Measurements from ENCODE around the gene PIP5K1C. TPM values are rescaled to one million over a fixed set of nuclear protein-coding genes. Genes with fewer than 3 reads are reported as not detected.

Gene PIP5K1C
- total RNA-seq, 2 experiments from 2014 or later, result 14.6 to 15.3 TPM

GRCh38 chr19:3626473-3627350 lies 73.6 kb downstream of the PIP5K1C start, which contains the start of gene CACTIN:
Gene CACTIN (minus strand): TSS chr19:3626790. CDS start chr19:3626762, 28 bp downstream.
- Mint-ChIP-seq H3K4me3 (peak within 1 kb of the TSS; percentile 91), H3K9me3 (ENCODE audit: low read depth) (no peaks in the 10 kb centered on the region), H3K4me1 (peaks cover 22% of the 10 kb centered on the region), H3K27ac (peak within 1 kb of the TSS; percentile 82), H3K36me3 (ENCODE audit: low read depth) (peaks cover 4% of the 10 kb centered on the region), H3K27me3 (no peaks in the 10 kb centered on the region)
- POLR2A ChIA-PET, result interaction anchor here (0.6 kb wide), 2 partner anchors 64 to 110 kb away, joined by 5 read pairs; no protein-coding TSS in a partner anchor
- ATAC-seq (peak; percentile 98), DNase-seq (peak; percentile 99)
- CTCF ChIA-PET, result interaction anchor here (0.6 to 1.0 kb wide), 4 partner anchors 40 to 394 kb away, joined by 3 read pairs; no protein-coding TSS in a partner anchor
- intact Hi-C loops (cut with DNase I, micrococcal nuclease), result loop anchor here (1.0 to 5.0 kb wide), 20 partner anchors 54 to 1096 kb away; partner anchors contain the start of genes HMG20B (in 2 of the 2), MFSD12 (in 2 of the 2), ANKRD24 (in 1 of the 2) and DPP9 (in 1 of the 2)

- ChIA-PET CTCF (interaction anchor here (1.6 kb wide), 1 partner anchor 18 kb away, joined by 4 read pairs; no protein-coding TSS in a partner anchor), POLR2A (no interaction called here)
- H3K4me3 Mint-ChIP-seq, result peak overlapping the region; percentile 91
- H3K27ac Mint-ChIP-seq, result peak overlapping the region; percentile 82
- peaks cover 22% of the 10 kb centered on the region for H3K4me1 Mint-ChIP-seq
- no peaks in the 10 kb centered on the region for H3K9me3 Mint-ChIP-seq (ENCODE audit: low read depth)
- DNase-seq, result no peak
- peaks cover 4% of the 10 kb centered on the region for H3K36me3 Mint-ChIP-seq (ENCODE audit: low read depth)
- H3K27me3 Mint-ChIP-seq, result no peaks in the 10 kb centered on the region
- intact Hi-C loops (cut with DNase I, micrococcal nuclease), result loop anchor here in 1 of 2 experiments (1.0 to 5.0 kb wide), 7 partner anchors 81 to 1096 kb away; partner anchors contain the start of genes DPP9, EEF2, HDGFL2 and ZBTB7A
- peak; percentile 6 for ATAC-seq
Observed at GRCh38 chr19:3625996-3626472, 74.2 kb downstream of the PIP5K1C start.

- Mint-ChIP-seq H3K4me3 (no peak overlapping the region), H3K4me1 (peaks cover 22% of the 10 kb centered on the region), H3K27ac (no peak overlapping the region), H3K27me3 (no peaks in the 10 kb centered on the region), H3K9me3 (ENCODE audit: low read depth) (no peaks in the 10 kb centered on the region), H3K36me3 (ENCODE audit: low read depth) (peaks cover 7% of the 10 kb centered on the region)
- no peak for DNase-seq
- POLR2A ChIA-PET, result no interaction called here
- intact Hi-C loops (cut with DNase I, micrococcal nuclease), result no loop called here
- CTCF ChIA-PET, result no interaction called here
- ATAC-seq, result no peak
Observed at GRCh38 chr19:3623716-3624115, 76.6 kb downstream of the PIP5K1C start.

- ChIA-PET POLR2A (interaction anchor here (1.0 kb wide), 1 partner anchor 38 kb away, joined by 3 read pairs; no protein-coding TSS in a partner anchor), CTCF (interaction anchor here (0.8 to 1.3 kb wide), 2 partner anchors 17 to 96 kb away, joined by 3 to 4 read pairs; no protein-coding TSS in a partner anchor)
- DNase-seq, result no peak
- Mint-ChIP-seq H3K27me3 (no peaks in the 10 kb centered on the region), H3K4me3 (no peak overlapping the region), H3K9me3 (ENCODE audit: low read depth) (no peaks in the 10 kb centered on the region), H3K36me3 (ENCODE audit: low read depth) (peaks cover 8% of the 10 kb centered on the region), H3K27ac (no peak overlapping the region), H3K4me1 (peaks cover 32% of the 10 kb centered on the region)
- ATAC-seq, result no peak
- intact Hi-C loops (cut with DNase I, micrococcal nuclease), result no loop called here
Observed at GRCh38 chr19:3622224-3622623, 78.0 kb downstream of the PIP5K1C start.

- DNase-seq (no peak), ATAC-seq (no peak)
- POLR2A ChIA-PET, result interaction anchor here (1.0 kb wide), 1 partner anchor 37 kb away, joined by 3 read pairs; no protein-coding TSS in a partner anchor
- CTCF ChIA-PET, result interaction anchor here (0.8 to 1.3 kb wide), 2 partner anchors 17 to 97 kb away, joined by 3 to 4 read pairs; no protein-coding TSS in a partner anchor
- intact Hi-C loops (cut with DNase I, micrococcal nuclease), result no loop called here
- peaks cover 10% of the 10 kb centered on the region for H3K36me3 Mint-ChIP-seq (ENCODE audit: low read depth)
- no peaks in the 10 kb centered on the region for H3K27me3 Mint-ChIP-seq
- no peak overlapping the region for H3K27ac Mint-ChIP-seq
- no peak overlapping the region for H3K4me3 Mint-ChIP-seq
- H3K4me1 Mint-ChIP-seq, result peaks cover 32% of the 10 kb centered on the region
- H3K9me3 Mint-ChIP-seq (ENCODE audit: low read depth), result no peaks in the 10 kb centered on the region
Observed at GRCh38 chr19:3621689-3622088, 78.6 kb downstream of the PIP5K1C start.

- CTCF ChIA-PET, result no interaction called here
- intact Hi-C loops (cut with DNase I, micrococcal nuclease), result no loop called here
- no peaks in the 10 kb centered on the region for H3K27me3 Mint-ChIP-seq
- POLR2A ChIA-PET, result no interaction called here
- DNase-seq (no peak), ATAC-seq (no peak)
- no peak overlapping the region for H3K4me3 Mint-ChIP-seq
- H3K4me1 Mint-ChIP-seq, result peaks cover 28% of the 10 kb centered on the region
- H3K27ac Mint-ChIP-seq, result no peak overlapping the region
- H3K9me3 Mint-ChIP-seq (ENCODE audit: low read depth), result no peaks in the 10 kb centered on the region
- peaks cover 10% of the 10 kb centered on the region for H3K36me3 Mint-ChIP-seq (ENCODE audit: low read depth)
Observed at GRCh38 chr19:3620817-3621547, 79.3 kb downstream of the PIP5K1C start.

GRCh38 chr19:3620145-3620816 lies 80.0 kb downstream of the PIP5K1C start:
- no peak overlapping the region for H3K27ac Mint-ChIP-seq
- POLR2A ChIA-PET, result no interaction called here

GRCh38 chr19:3619631-3620012 lies 80.6 kb downstream of the PIP5K1C start:
- no peak for ATAC-seq
- POLR2A ChIA-PET, result no interaction called here
- no peaks in the 10 kb centered on the region for H3K9me3 Mint-ChIP-seq (ENCODE audit: low read depth)
- no peak for DNase-seq
- peaks cover 10% of the 10 kb centered on the region for H3K36me3 Mint-ChIP-seq (ENCODE audit: low read depth)
- no peak overlapping the region for H3K27ac Mint-ChIP-seq
- CTCF ChIA-PET, result interaction anchor here (0.5 kb wide), 1 partner anchor 32 kb away, joined by 3 read pairs; no protein-coding TSS in a partner anchor
- intact Hi-C loops (cut with DNase I, micrococcal nuclease), result loop anchor here (2.0 to 5.0 kb wide), 2 partner anchors 33 to 72 kb away; no protein-coding TSS in a partner anchor
- no peak overlapping the region for H3K4me3 Mint-ChIP-seq
- H3K27me3 Mint-ChIP-seq, result no peaks in the 10 kb centered on the region
- peaks cover 19% of the 10 kb centered on the region for H3K4me1 Mint-ChIP-seq

More at GRCh38 chr19:3620145-3620816, 80.0 kb downstream of the PIP5K1C start:
- no peak for ATAC-seq
- intact Hi-C loops (cut with DNase I, micrococcal nuclease), result no loop called here
- Mint-ChIP-seq H3K9me3 (ENCODE audit: low read depth) (no peaks in the 10 kb centered on the region), H3K4me3 (no peak overlapping the region), H3K36me3 (ENCODE audit: low read depth) (peaks cover 10% of the 10 kb centered on the region), H3K27me3 (no peaks in the 10 kb centered on the region), H3K4me1 (peaks cover 25% of the 10 kb centered on the region)
- CTCF ChIA-PET, result interaction anchor here (0.5 kb wide), 1 partner anchor 33 kb away, joined by 3 read pairs; no protein-coding TSS in a partner anchor
- no peak for DNase-seq

- Mint-ChIP-seq H3K27me3 (no peaks in the 10 kb centered on the region), H3K27ac (no peak overlapping the region), H3K36me3 (ENCODE audit: low read depth) (peaks cover 9% of the 10 kb centered on the region), H3K9me3 (ENCODE audit: low read depth) (no peaks in the 10 kb centered on the region), H3K4me1 (peaks cover 13% of the 10 kb centered on the region), H3K4me3 (no peak overlapping the region)
- ChIA-PET POLR2A (no interaction called here), CTCF (interaction anchor here (0.8 kb wide), 1 partner anchor 30 kb away, joined by 3 read pairs; no protein-coding TSS in a partner anchor)
- no peak for DNase-seq
- ATAC-seq, result no peak
- intact Hi-C loops (cut with DNase I, micrococcal nuclease), result loop anchor here (1.0 to 5.0 kb wide), 3 partner anchors 32 to 74 kb away; no protein-coding TSS in a partner anchor
Observed at GRCh38 chr19:3618811-3619630, 81.2 kb downstream of the PIP5K1C start.
